Activated naive CD4-positive, alpha-beta T cell treated with anti-CD3 and anti-CD28 coated beads, Interleukin-2, amount 50 U/mL, for 72 hours (primary cell): ENCODE results near the gene BCDIN3D. TPM values are rescaled to one million over a fixed set of nuclear protein-coding genes. Genes with fewer than 3 reads are reported as not detected.
A peak's percentile ranks its signal among the peaks of the same experiment; 100 is the strongest.
"Not testable (repeated sequence)": the region's sequence is repeated elsewhere in the genome, so short reads cannot be mapped to it uniquely, and the experiment has no call there.

Experiments used
- ATAC-seq, 2 donors: fragments of 150-1000 bp; cut with Tn5 transposase; 2 replicates each; pipeline ENCODE4 v1.10.0; 2021; ENCODE audit warnings: mild to moderate bottlenecking in 2 of 2, moderate library complexity in 2 of 2
- DNase-seq, 2 donors: peaks; one replicate each; pipeline ENCODE4 v3.0.0; 2021 to 2022; ENCODE audit warnings: low spot score in 2 of 2
- H3K27ac Mint-ChIP-seq, 2 donors: one replicate each; pipeline ENCODE4 v1.8.0; 2022; ENCODE audit warnings: mild to moderate bottlenecking in 2 of 2, mixed read lengths in 2 of 2
- H3K36me3 Mint-ChIP-seq, 2 donors: one replicate each; pipeline ENCODE4 v1.8.0; 2022; ENCODE audit warnings: mixed read lengths in 2 of 2
- H3K9me3 Mint-ChIP-seq, 2 donors: one replicate each; pipeline ENCODE4 v1.8.0; 2022; ENCODE audit warnings: mixed read lengths in 2 of 2
- total RNA-seq, 2 donors: library from RNA; stranded (reverse); gene quantifications; one replicate each; pipeline ENCODE4 v1.2.3, GENCODE V29; 2022

The BCDIN3D gene
- total RNA-seq, 2 donors from 2014 or later, result 2.5 to 5.4 TPM

GRCh38 chr12:49868952-49869815 is 26.3 kb upstream of the BCDIN3D start:
- DNase-seq (peak in 1 of 2 donors; percentile 43), ATAC-seq (no peak)
- no peaks in the 10 kb centered on the region for H3K36me3 Mint-ChIP-seq
- no peak overlapping the region for H3K27ac Mint-ChIP-seq
- no peaks in the 10 kb centered on the region for H3K9me3 Mint-ChIP-seq

DNA sequence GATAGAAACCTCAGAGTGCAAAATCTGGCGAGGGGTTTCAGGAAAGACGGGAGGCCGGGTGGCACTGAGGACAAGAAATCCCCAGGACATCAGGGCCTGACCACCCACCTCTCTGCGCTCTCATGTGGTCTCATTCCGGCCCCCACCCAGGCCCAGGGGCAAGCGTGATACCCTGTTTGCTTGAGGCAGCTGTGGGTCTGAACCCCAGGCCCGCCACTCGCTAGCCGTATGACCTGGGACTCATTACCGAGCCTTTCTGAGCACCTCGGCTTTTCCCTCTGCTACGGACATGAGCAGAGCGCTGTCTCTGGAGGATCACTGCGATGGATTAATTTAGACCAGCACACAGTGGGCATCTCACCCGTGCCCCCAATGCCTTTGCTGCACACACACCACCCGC is 25.5 kb upstream of the BCDIN3D start:
- Mint-ChIP-seq H3K9me3 (no peaks in the 10 kb centered on the region), H3K27ac (no peak overlapping the region), H3K36me3 (no peaks in the 10 kb centered on the region)
- no peak for ATAC-seq
- DNase-seq, result peak in 1 of 2 donors; percentile 50

GRCh38 chr12:49867570-49868341 is 24.9 kb upstream of the BCDIN3D start:
- Mint-ChIP-seq H3K9me3 (no peaks in the 10 kb centered on the region), H3K27ac (no peak overlapping the region), H3K36me3 (no peaks in the 10 kb centered on the region)
- ATAC-seq (no peak), DNase-seq (no peak)

GRCh38 chr12:49866859-49867569 is 24.1 kb upstream of the BCDIN3D start:
- Mint-ChIP-seq H3K36me3 (no peaks in the 10 kb centered on the region), H3K9me3 (no peaks in the 10 kb centered on the region), H3K27ac (peak overlapping the region in 1 of 2 donors; percentile 11)
- DNase-seq (peak; percentile 75 to 86), ATAC-seq (peak; percentile 90 to 94)

DNA sequence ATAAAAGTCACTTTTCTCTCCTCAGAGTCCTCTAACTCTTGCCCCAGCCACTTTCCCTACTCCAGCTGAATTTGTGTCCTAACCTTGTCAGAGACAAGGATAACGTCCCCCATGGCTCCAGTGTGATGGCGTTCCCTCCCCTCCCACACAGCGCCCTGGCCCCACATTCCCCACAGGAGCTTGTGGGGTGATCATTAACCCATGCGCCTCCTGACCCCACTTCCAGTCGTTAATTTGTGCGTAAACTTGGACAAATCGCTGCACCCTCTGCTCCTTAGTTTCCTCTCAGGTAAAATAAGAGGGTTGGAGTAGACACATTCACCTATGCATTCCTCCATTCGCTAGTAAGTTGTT is 22.9 kb upstream of the BCDIN3D start:
- DNase-seq (no peak), ATAC-seq (no peak)
- Mint-ChIP-seq H3K27ac (no peak overlapping the region), H3K9me3 (no peaks in the 10 kb centered on the region), H3K36me3 (no peaks in the 10 kb centered on the region)

GRCh38 chr12:49865109-49865781 is 22.3 kb upstream of the BCDIN3D start:
- Mint-ChIP-seq H3K27ac (no peak overlapping the region), H3K9me3 (no peaks in the 10 kb centered on the region), H3K36me3 (no peaks in the 10 kb centered on the region)
- ATAC-seq (no peak), DNase-seq (no peak)

DNA sequence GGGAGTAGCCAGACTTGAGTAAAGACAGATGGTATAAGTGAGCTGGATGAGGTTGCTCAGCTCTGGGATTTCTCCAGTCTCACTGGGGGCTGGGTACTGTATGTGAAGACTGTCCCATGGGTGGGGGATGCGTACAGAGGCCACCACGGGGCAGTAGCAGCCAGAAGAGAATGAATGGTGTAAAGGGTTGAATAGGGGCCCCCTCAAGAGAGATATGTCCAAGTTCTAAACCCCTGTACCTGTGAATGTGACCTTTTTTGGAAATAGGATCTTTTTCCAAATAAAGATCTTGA is 21.8 kb upstream of the BCDIN3D start:
- DNase-seq (no peak), ATAC-seq (no peak)
- Mint-ChIP-seq H3K27ac (no peak overlapping the region), H3K9me3 (no peaks in the 10 kb centered on the region), H3K36me3 (no peaks in the 10 kb centered on the region)

DNA sequence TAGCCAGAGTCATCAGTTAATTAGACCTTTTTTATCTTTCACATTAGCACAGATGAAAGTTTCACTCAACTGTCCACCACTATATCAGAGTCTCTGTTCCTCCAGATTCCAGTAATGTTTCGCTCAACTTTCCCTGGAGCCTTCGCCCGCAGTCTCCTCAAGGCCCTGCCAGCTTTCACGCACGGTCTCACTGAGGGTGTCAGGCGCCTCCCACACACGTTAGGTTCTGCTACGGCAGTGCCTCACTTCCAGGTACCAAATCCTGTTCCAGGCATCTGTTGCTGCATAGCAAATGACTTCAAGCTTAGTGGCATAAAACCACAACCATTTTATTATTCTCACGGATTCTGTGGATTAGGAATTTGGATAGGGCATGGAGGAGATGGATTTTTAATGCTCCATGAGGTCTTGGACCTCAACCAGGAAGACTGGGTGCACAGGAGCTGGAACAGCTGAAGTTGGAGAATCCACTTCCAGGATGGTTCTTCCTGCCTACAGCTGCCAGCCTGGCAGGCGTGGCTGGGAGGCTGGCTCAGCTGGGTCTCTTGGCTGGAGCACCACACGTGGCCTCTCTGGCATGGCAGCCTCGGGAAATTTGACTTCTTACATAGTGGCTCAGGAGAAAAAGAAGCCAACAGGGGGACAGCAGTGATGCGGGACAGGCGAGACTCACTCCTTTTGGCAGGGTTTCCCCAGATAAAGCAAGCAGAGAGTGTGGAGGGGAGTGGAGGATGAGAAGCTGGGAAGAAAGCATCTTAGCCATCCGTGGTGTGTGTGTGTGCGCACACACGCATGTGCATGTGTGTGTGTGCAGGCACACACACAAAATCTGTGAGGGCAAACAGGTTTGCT is 21.3 kb upstream of the BCDIN3D start:
- H3K27ac Mint-ChIP-seq, result no peak overlapping the region
- ATAC-seq, result no peak
- no peak for DNase-seq
- H3K9me3 Mint-ChIP-seq, result no peaks in the 10 kb centered on the region
- H3K36me3 Mint-ChIP-seq, result no peaks in the 10 kb centered on the region

- not testable (repeated sequence) for H3K36me3 Mint-ChIP-seq, ATAC-seq, DNase-seq, H3K27ac Mint-ChIP-seq, H3K9me3 Mint-ChIP-seq
Observed at GRCh38 chr12:49860921-49861320, 18.0 kb upstream of the BCDIN3D start.

DNA sequence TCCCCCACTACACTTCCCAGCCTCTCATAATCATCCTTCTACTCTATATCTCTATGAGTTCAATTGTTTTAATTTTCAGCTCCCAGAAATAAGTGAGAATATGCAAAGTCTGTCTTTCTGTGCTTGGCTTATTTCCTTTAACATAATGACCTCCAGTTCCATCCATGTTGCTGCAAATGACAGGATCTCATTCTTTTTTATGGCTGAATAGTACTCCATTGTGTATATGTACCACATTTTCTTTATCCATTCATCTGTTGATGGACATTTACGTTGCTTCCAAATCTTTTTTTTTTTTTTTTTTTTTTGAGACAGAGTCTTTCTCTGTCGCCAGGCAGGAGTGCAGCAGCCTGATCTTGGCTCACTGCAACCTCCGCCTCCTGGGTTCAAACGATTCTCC is 13.0 kb upstream of the BCDIN3D start:
- not testable (repeated sequence) for H3K9me3 Mint-ChIP-seq, ATAC-seq, H3K27ac Mint-ChIP-seq, DNase-seq, H3K36me3 Mint-ChIP-seq

- Mint-ChIP-seq H3K36me3 (no peaks in the 10 kb centered on the region), H3K9me3 (no peaks in the 10 kb centered on the region), H3K27ac (no peak overlapping the region)
- DNase-seq (no peak), ATAC-seq (no peak)
Observed at GRCh38 chr12:49854976-49855375, 12.1 kb upstream of the BCDIN3D start.

DNA sequence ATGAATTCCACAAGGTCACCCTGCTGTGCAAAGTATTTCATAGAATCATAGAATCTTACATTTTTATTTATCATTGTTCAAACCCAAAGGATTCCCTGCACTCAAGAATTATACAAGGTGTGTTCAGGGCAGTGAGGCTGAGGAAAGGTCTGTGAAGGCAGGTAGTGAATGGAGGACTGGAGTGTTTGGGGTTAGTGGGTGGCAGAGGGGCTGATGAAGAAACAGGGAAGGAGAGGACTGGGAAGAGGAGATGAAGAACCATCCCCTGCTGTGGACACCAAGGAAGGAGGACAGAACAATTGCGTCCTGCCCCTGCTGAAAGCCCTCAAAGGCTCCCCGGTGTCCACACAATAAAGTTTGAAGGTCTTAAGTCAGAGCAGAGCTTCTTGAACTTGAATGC is 10.8 kb upstream of the BCDIN3D start:
- ATAC-seq, result no peak
- H3K9me3 Mint-ChIP-seq, result no peaks in the 10 kb centered on the region
- H3K27ac Mint-ChIP-seq, result no peak overlapping the region
- no peaks in the 10 kb centered on the region for H3K36me3 Mint-ChIP-seq
- no peak for DNase-seq

GRCh38 chr12:49847161-49847560 is 4.3 kb upstream of the BCDIN3D start:
- Mint-ChIP-seq H3K9me3 (peaks cover 0 to 5% of the 10 kb centered on the region in 2 donors), H3K27ac (peak overlapping the region in 1 of 2 donors; percentile 39), H3K36me3 (peaks cover 0 to 5% of the 10 kb centered on the region in 2 donors)
- ATAC-seq (no peak), DNase-seq (no peak)

- ATAC-seq (no peak), DNase-seq (no peak)
- H3K36me3 Mint-ChIP-seq, result peaks cover 0 to 13% of the 10 kb centered on the region in 2 donors
- peaks cover 0 to 5% of the 10 kb centered on the region in 2 donors for H3K9me3 Mint-ChIP-seq
- no peak overlapping the region for H3K27ac Mint-ChIP-seq
Observed at GRCh38 chr12:49846032-49846431, 3.1 kb upstream of the BCDIN3D start.

DNA sequence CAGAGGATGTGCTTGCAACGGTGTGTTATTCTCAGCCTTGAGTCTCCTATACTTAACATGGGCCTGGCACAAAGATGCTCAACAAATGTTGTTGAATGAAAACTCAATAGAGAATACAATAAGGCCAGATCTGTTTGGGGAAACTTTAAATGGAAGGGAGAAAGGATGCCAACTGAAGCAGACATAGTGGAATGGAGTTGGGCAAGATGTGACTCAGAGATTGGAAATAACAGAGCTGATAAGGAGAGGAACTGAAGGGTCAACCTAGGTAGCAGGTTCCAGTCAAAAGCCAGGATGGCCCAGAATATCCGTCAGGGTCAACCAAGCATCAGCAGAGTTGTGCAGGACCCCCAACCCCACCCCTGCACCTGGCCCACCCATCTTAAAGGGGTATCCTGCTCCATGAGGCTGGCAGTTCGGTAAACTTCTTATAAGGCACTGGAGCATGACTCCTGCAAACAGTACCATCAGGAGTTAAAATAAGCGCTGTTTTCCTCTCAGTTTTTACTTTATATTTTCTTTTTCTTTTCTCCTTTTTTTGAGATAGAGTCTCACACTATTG is 1.1 kb upstream of the BCDIN3D start:
- Mint-ChIP-seq H3K36me3 (peaks cover 0 to 13% of the 10 kb centered on the region in 2 donors), H3K27ac (peak overlapping the region in 1 of 2 donors; percentile 94)

GRCh38 chr12:49843411-49843810 is 505 bp upstream of the BCDIN3D start:
- Mint-ChIP-seq H3K9me3 (peaks cover 0 to 5% of the 10 kb centered on the region in 2 donors), H3K36me3 (peaks cover 0 to 13% of the 10 kb centered on the region in 2 donors), H3K27ac (peak overlapping the region; percentile 94 to 99)
- no peak for DNase-seq
- ATAC-seq, result no peak

More for the DNA sequence above, 1.1 kb upstream of the BCDIN3D start:
- peaks cover 0 to 5% of the 10 kb centered on the region in 2 donors for H3K9me3 Mint-ChIP-seq
- DNase-seq, result no peak
- no peak for ATAC-seq
